ENCODE data around the gene SASH3. TPM values are rescaled to one million over a fixed set of nuclear protein-coding genes. Genes with fewer than 3 reads are reported as not detected.

Gene SASH3
- total RNA-seq, 4 donors from 2014 or later: 0.26 to 4.1 (median 2.9) TPM

GRCh38 chrX:129790146-129790545 lies 10.4 kb downstream of the SASH3 start:
- H3K4me3 ChIP-seq: no peak overlapping the region
- H3K27me3 ChIP-seq: no peaks in the 10 kb centered on the region
- H3K4me1 ChIP-seq: no peaks in the 10 kb centered on the region
- no peak overlapping the region for H3K27ac ChIP-seq
- DNase-seq: no peak
- H3K36me3 ChIP-seq: no peaks in the 10 kb centered on the region
- TF ChIP-seq POLR2A (IDR thresholded peaks at IDR 0.05): no peak
- TF ChIP-seq CTCF (IDR thresholded peaks at IDR 0.05): no peak
- intact Hi-C loops (cut with DNase I; ENCODE audit: low total_unique reads): no loop called here
- H3K9me3 ChIP-seq: no peaks in the 10 kb centered on the region

GRCh38 chrX:129790808-129791207 lies 11.1 kb downstream of the SASH3 start:
- DNase-seq: no peak
- no peaks in the 10 kb centered on the region for H3K36me3 ChIP-seq
- no peak overlapping the region for H3K27ac ChIP-seq
- TF ChIP-seq CTCF (IDR thresholded peaks at IDR 0.05): no peak
- no peak for TF ChIP-seq POLR2A (IDR thresholded peaks at IDR 0.05)
- no peak overlapping the region for H3K4me3 ChIP-seq
- intact Hi-C loops (cut with DNase I; ENCODE audit: low total_unique reads): no loop called here
- H3K27me3 ChIP-seq: no peaks in the 10 kb centered on the region
- no peaks in the 10 kb centered on the region for H3K4me1 ChIP-seq
- no peaks in the 10 kb centered on the region for H3K9me3 ChIP-seq

- H3K9me3 ChIP-seq: no peaks in the 10 kb centered on the region
- H3K36me3 ChIP-seq: no peaks in the 10 kb centered on the region
- H3K27ac ChIP-seq: no peak overlapping the region
- intact Hi-C loops (cut with DNase I; ENCODE audit: low total_unique reads): no loop called here
- no peak for DNase-seq
- TF ChIP-seq CTCF (IDR thresholded peaks at IDR 0.05) (no peak), POLR2A (IDR thresholded peaks at IDR 0.05) (no peak)
- no peak overlapping the region for H3K4me3 ChIP-seq
- H3K27me3 ChIP-seq: no peaks in the 10 kb centered on the region
- H3K4me1 ChIP-seq: no peaks in the 10 kb centered on the region
These were observed 11.6 kb downstream of the SASH3 start for GRCh38 chrX:129791336-129791735.

GRCh38 chrX:129791961-129792570 lies 12.3 kb downstream of the SASH3 start:
- Histone ChIP-seq H3K27me3 (no peaks in the 10 kb centered on the region), H3K9me3 (no peaks in the 10 kb centered on the region), H3K4me3 (no peak overlapping the region), H3K27ac (no peak overlapping the region), H3K36me3 (no peaks in the 10 kb centered on the region), H3K4me1 (no peaks in the 10 kb centered on the region)
- no peak for DNase-seq
- TF ChIP-seq CTCF (IDR thresholded peaks at IDR 0.05) (no peak), POLR2A (IDR thresholded peaks at IDR 0.05) (no peak)
- intact Hi-C loops (cut with DNase I; ENCODE audit: low total_unique reads): no loop called here

GRCh38 chrX:129792586-129793291 lies 13.0 kb downstream of the SASH3 start:
- intact Hi-C loops (cut with DNase I; ENCODE audit: low total_unique reads): no loop called here
- no peak overlapping the region for H3K4me3 ChIP-seq
- H3K9me3 ChIP-seq: no peaks in the 10 kb centered on the region
- TF ChIP-seq POLR2A (IDR thresholded peaks at IDR 0.05): no peak
- TF ChIP-seq CTCF (IDR thresholded peaks at IDR 0.05): no peak
- no peaks in the 10 kb centered on the region for H3K4me1 ChIP-seq
- DNase-seq: no peak
- H3K27me3 ChIP-seq: no peaks in the 10 kb centered on the region
- H3K27ac ChIP-seq: no peak overlapping the region
- no peaks in the 10 kb centered on the region for H3K36me3 ChIP-seq
